SK-N-MC (cell line): Measurements from ENCODE around the gene C3orf49.
A peak's percentile ranks its signal among the peaks of the same experiment; 100 is the strongest.

Experiments used
- DNase-seq: peaks from one replicate; pipeline ENCODE4 v3.0.0-alpha.2; 2011; ENCODE audit warnings: low read depth, low spot score
- H3K27ac ChIP-seq: fragments of 200-600 bp; sonication (generic); 2 replicates; pipeline ENCODE4 v1.5.1; 2016; ENCODE audit warnings: mixed run types
- H3K36me3 ChIP-seq: fragments of 200-600 bp; sonication (generic); 2 replicates; pipeline ENCODE4 v1.6.1; 2017; ENCODE audit warnings: antibody characterized with exemption, low read length, mixed read lengths; ENCODE audit not compliant: insufficient read depth
- H3K4me3 ChIP-seq: fragments of 200-600 bp; sonication (generic); 2 replicates; pipeline ENCODE4 v1.5.1; 2016
- H3K9ac ChIP-seq: fragments of 200-600 bp; sonication (generic); 2 replicates; pipeline ENCODE4 v1.8.0; 2017; ENCODE audit warnings: mixed run types, mixed read lengths; ENCODE audit not compliant: insufficient read length
- H3K9me3 ChIP-seq: fragments of 200-600 bp; sonication (generic); 2 replicates; pipeline ENCODE4 v1.6.1; 2017; ENCODE audit warnings: low read depth, mild to moderate bottlenecking, antibody characterized with exemption, low read length, moderate library complexity, mixed read lengths
- EZH2 ChIP-seq: fragments of 200-600 bp; sonication (generic); IDR thresholded peaks from one replicate; pipeline ENCODE4 v1.6.1; 2017; ENCODE audit warnings: antibody characterized with exemption
- FOXP2 ChIP-seq: optimal IDR thresholded peaks from 2 replicates; pipeline ENCODE3; 2011; ENCODE audit warnings: mild to moderate bottlenecking, moderate library complexity; ENCODE audit not compliant: insufficient read depth; ENCODE audit errors: extremely low read length, control extremely low read depth
- POLR2AphosphoS5 ChIP-seq: IDR thresholded peaks from 2 replicates; pipeline ENCODE4 v1.6.1; 2012; ENCODE audit warnings: mild to moderate bottlenecking, low read depth, low read length, borderline replicate concordance

The C3orf49 gene

GRCh38 chr3:63855333-63855940 lies 36.3 kb downstream of the C3orf49 start:
- DNase-seq: no peak
- TF ChIP-seq FOXP2 (no peak), POLR2AphosphoS5 (no peak), EZH2 (no peak)
- no peak overlapping the region for H3K4me3 ChIP-seq
- H3K36me3 ChIP-seq: no peaks in the 10 kb centered on the region
- H3K27ac ChIP-seq: no peak overlapping the region
- H3K9ac ChIP-seq: no peak overlapping the region
- no peaks in the 10 kb centered on the region for H3K9me3 ChIP-seq

- no peak for TF ChIP-seq EZH2
Observed at GRCh38 chr3:63857311-63857710, 38.2 kb downstream of the C3orf49 start.

GRCh38 chr3:63860776-63861175 lies 41.7 kb downstream of the C3orf49 start:
- TF ChIP-seq POLR2AphosphoS5 (no peak), EZH2 (no peak), FOXP2 (no peak)
- no peaks in the 10 kb centered on the region for H3K9me3 ChIP-seq
- H3K4me3 ChIP-seq: no peak overlapping the region
- no peak overlapping the region for H3K9ac ChIP-seq
- no peak for DNase-seq
- no peaks in the 10 kb centered on the region for H3K36me3 ChIP-seq
- H3K27ac ChIP-seq: no peak overlapping the region

More at GRCh38 chr3:63857311-63857710, 38.2 kb downstream of the C3orf49 start:
- no peak overlapping the region for H3K9ac ChIP-seq
- no peak for DNase-seq
- no peaks in the 10 kb centered on the region for H3K36me3 ChIP-seq
- no peaks in the 10 kb centered on the region for H3K9me3 ChIP-seq
- H3K27ac ChIP-seq: no peak overlapping the region
- no peak overlapping the region for H3K4me3 ChIP-seq

GRCh38 chr3:63861306-63861705 lies 42.2 kb downstream of the C3orf49 start:
- TF ChIP-seq EZH2 (no peak), POLR2AphosphoS5 (no peak), FOXP2 (no peak)
- no peak overlapping the region for H3K4me3 ChIP-seq
- no peaks in the 10 kb centered on the region for H3K36me3 ChIP-seq
- no peaks in the 10 kb centered on the region for H3K9me3 ChIP-seq
- no peak overlapping the region for H3K27ac ChIP-seq
- no peak for DNase-seq
- H3K9ac ChIP-seq: no peak overlapping the region

- Histone ChIP-seq H3K27ac (no peak overlapping the region), H3K9ac (peak overlapping the region; percentile 86), H3K4me3 (peak overlapping the region; percentile 81), H3K36me3 (no peaks in the 10 kb centered on the region), H3K9me3 (no peaks in the 10 kb centered on the region)
- no peak for DNase-seq
- no peak for TF ChIP-seq EZH2
- no peak for TF ChIP-seq POLR2AphosphoS5
- no peak for TF ChIP-seq FOXP2
Observed at GRCh38 chr3:63862804-63863149, 43.7 kb downstream of the C3orf49 start.

GRCh38 chr3:63863150-63864007 lies 44.3 kb downstream of the C3orf49 start, which contains the start of the genes ATXN7 and THOC7:
TSS of gene ATXN7 (plus strand) at chr3:63863867. CDS start at chr3:63912599, 48,732 bp downstream.
TSS of gene THOC7 (minus strand) at chr3:63863805. CDS start at chr3:63863790, 15 bp downstream.
- peak within 1 kb of the TSS; percentile 42; the same call in 1 of the 2 replicates for H3K27ac ChIP-seq
- no peak for TF ChIP-seq EZH2
- no peak for TF ChIP-seq FOXP2
- no peak for TF ChIP-seq POLR2AphosphoS5
- peak within 1 kb of the TSS; percentile 86 for H3K9ac ChIP-seq
- H3K36me3 ChIP-seq: no peaks in the 10 kb centered on the region
- peak within 1 kb of the TSS; percentile 81 for H3K4me3 ChIP-seq
- no peaks in the 10 kb centered on the region for H3K9me3 ChIP-seq
- DNase-seq: no peak

GRCh38 chr3:63864008-63864964 lies 45.2 kb downstream of the C3orf49 start:
- DNase-seq: no peak
- TF ChIP-seq EZH2 (no peak), POLR2AphosphoS5 (no peak), FOXP2 (no peak)
- Histone ChIP-seq H3K9me3 (no peaks in the 10 kb centered on the region), H3K9ac (peak overlapping the region; percentile 73), H3K27ac (no peak overlapping the region), H3K36me3 (no peaks in the 10 kb centered on the region), H3K4me3 (peak overlapping the region; percentile 78)

GRCh38 chr3:63864965-63865327 lies 45.8 kb downstream of the C3orf49 start:
- TF ChIP-seq EZH2 (no peak), FOXP2 (no peak), POLR2AphosphoS5 (no peak)
- no peaks in the 10 kb centered on the region for H3K36me3 ChIP-seq
- no peaks in the 10 kb centered on the region for H3K9me3 ChIP-seq
- H3K4me3 ChIP-seq: peak overlapping the region; percentile 78
- peak overlapping the region; percentile 73 for H3K9ac ChIP-seq
- no peak for DNase-seq
- no peak overlapping the region for H3K27ac ChIP-seq
